A549 (cell line): Measurements from ENCODE around the gene CYP2C19. TPM values are rescaled to one million over a fixed set of nuclear protein-coding genes. Genes with fewer than 3 reads are reported as not detected.
"Not testable (repeated sequence)": the region's sequence is repeated elsewhere in the genome, so short reads cannot be mapped to it uniquely, and the experiment has no call there.

Experiments used
- ATAC-seq, 2 experiments: fragments of 200-7000 bp in 1 of 2; fragments of >200 bp in 1 of 2; cut with Nextera tagmentation in 1 of 2; cut with Tn5 transposase in 1 of 2; 3 replicates each; pipeline versions ENCODE4 v1.8.0 to v1.9.1; 2018 to 2020; ENCODE audit warnings: mild to moderate bottlenecking in 1 of 2, moderate library complexity in 1 of 2
- CTCF ChIA-PET: fragments of 300-600 bp; sonication (Branson Sonifier 250); formaldehyde crosslinking; extraction: SDS; loops from one replicate; lab custom pipeline; 2021; ENCODE audit warnings: antibody characterized with exemption, inconsistent platforms; lab: Yijun Ruan, JAX
- POLR2A ChIA-PET: fragments of 350-600 bp; formaldehyde crosslinking; extraction: SDS; loops from one replicate; lab custom pipeline; 2021; ENCODE audit warnings: antibody characterized with exemption, inconsistent platforms; lab: Yijun Ruan, JAX
- DNase-seq, 2 experiments: peaks; one replicate each; pipeline versions ENCODE4 v3.0.0 to v3.0.0-alpha.2; 2011 to 2016; ENCODE audit warnings: low read depth in 1 of 2, low spot score in 1 of 2
- FAIRE-seq: peaks from 2 replicates; lab custom pipeline; 2011; peaks lifted over from hg19 to GRCh38; lab: Jason Lieb, UNC
- H3K27ac ChIP-seq, 2 experiments: fragments of >200 bp; sonication (Bioruptor Twin); formaldehyde crosslinking; 3 replicates each; pipeline ENCODE4 v1.5.1; 2016 to 2017
- H3K4me1 ChIP-seq: fragments of >200 bp; sonication (Bioruptor Twin); formaldehyde crosslinking; 3 replicates; pipeline ENCODE4 v1.6.1; 2016
- H3K4me2 ChIP-seq: fragments of >200 bp; sonication (Bioruptor Twin); formaldehyde crosslinking; 3 replicates; pipeline ENCODE4 v1.6.1; 2016
- H3K4me3 ChIP-seq: fragments of >200 bp; sonication (Bioruptor Twin); formaldehyde crosslinking; 3 replicates; pipeline ENCODE4 v1.5.1; 2016
- H3K9me3 ChIP-seq: fragments of >200 bp; sonication (Bioruptor Twin); formaldehyde crosslinking; 3 replicates; pipeline ENCODE4 v1.6.1; 2016
- BHLHE40 ChIP-seq: IDR thresholded peaks from 2 replicates; pipeline ENCODE4 v1.6.1; 2012; ENCODE audit warnings: low read depth, low read length, inconsistent platforms
- CBX2 ChIP-seq: fragments of 200-600 bp; sonication (generic); IDR thresholded peaks from 2 replicates; pipeline ENCODE4 v1.6.1; 2016; ENCODE audit warnings: low read depth, mild to moderate bottlenecking, borderline replicate concordance
- CEBPB ChIP-seq, 2 experiments: fragments of >200 bp in 1 of 2; sonication (Bioruptor Twin) in 1 of 2; formaldehyde crosslinking in 1 of 2; IDR thresholded peaks; 2 replicates each; pipeline ENCODE4 v1.6.1; 2012 to 2016
- CHD4 ChIP-seq: fragments of 200-600 bp; sonication (generic); IDR thresholded peaks from 2 replicates; pipeline ENCODE4 v1.6.1; 2016; ENCODE audit warnings: antibody characterized with exemption, mild to moderate bottlenecking, borderline replicate concordance
- E2F6 ChIP-seq: IDR thresholded peaks from 2 replicates; pipeline ENCODE4 v1.6.1; 2012; ENCODE audit warnings: low read depth, borderline replicate concordance
- EP300 ChIP-seq, 2 experiments: fragments of >200 bp; sonication (Bioruptor Twin); formaldehyde crosslinking; IDR thresholded peaks; 2 replicates in 1 of 2; 3 replicates in 1 of 2; pipeline ENCODE4 v1.6.1; 2016 to 2017
- FOSB ChIP-seq: fragments of 250-450 bp; sonication (Bioruptor Pico); IDR thresholded peaks from 2 replicates; pipeline ENCODE4 v1.5.0; 2020; ENCODE audit warnings: mild to moderate bottlenecking, moderate library complexity
- HOXA7 ChIP-seq: fragments of 250-450 bp; sonication (Bioruptor Pico); IDR thresholded peaks from 2 replicates; pipeline ENCODE4 v1.5.0; 2020; ENCODE audit warnings: mild to moderate bottlenecking, moderate library complexity
- HOXB13 ChIP-seq: fragments of 250-450 bp; sonication (Bioruptor Pico); IDR thresholded peaks from 2 replicates; pipeline ENCODE4 v1.5.0; 2020; ENCODE audit warnings: low read depth, mild to moderate bottlenecking, moderate library complexity
- HOXB5 ChIP-seq: fragments of 250-450 bp; sonication (Bioruptor Pico); IDR thresholded peaks from 2 replicates; pipeline ENCODE4 v1.5.0; 2020; ENCODE audit warnings: mild to moderate bottlenecking, moderate library complexity
- JUN ChIP-seq, 2 experiments: fragments of >200 bp; sonication (Bioruptor Twin); formaldehyde crosslinking; IDR thresholded peaks; 2 replicates in 1 of 2; 3 replicates in 1 of 2; pipeline ENCODE4 v1.6.1; 2016 to 2017
- JUNB ChIP-seq: fragments of >200 bp; sonication (Bioruptor Twin); formaldehyde crosslinking; IDR thresholded peaks from 2 replicates; pipeline ENCODE4 v1.6.1; 2016
- KDM1A ChIP-seq: fragments of 200-600 bp; sonication (generic); IDR thresholded peaks from 2 replicates; pipeline ENCODE4 v1.6.1; 2016; ENCODE audit warnings: low read depth, mild to moderate bottlenecking
- MAFK ChIP-seq: fragments of 450-650 bp; IDR thresholded peaks from 2 replicates; pipeline ENCODE4 v1.6.1; 2014; ENCODE audit not compliant: partially characterized antibody
- MYC ChIP-seq: IDR thresholded peaks from 2 replicates; pipeline ENCODE4 v1.6.1; 2012; ENCODE audit warnings: mild to moderate bottlenecking, inconsistent platforms, low read length, improper control_type of control experiment, borderline replicate concordance
- NFE2L2 ChIP-seq: fragments of 150-350 bp; conservative IDR thresholded peaks from 2 replicates; pipeline ENCODE4 v1.6.1; 2014; ENCODE audit warnings: low read length
- PHF8 ChIP-seq: fragments of 200-600 bp; sonication (generic); IDR thresholded peaks from 2 replicates; pipeline ENCODE4 v1.6.1; 2016; ENCODE audit warnings: low read depth, mild to moderate bottlenecking, antibody characterized with exemption, moderate library complexity, borderline replicate concordance
- POLR2AphosphoS2 ChIP-seq: conservative IDR thresholded peaks from 2 replicates; pipeline ENCODE4 v1.6.1; 2012; ENCODE audit warnings: low read length, improper control_type of control experiment, inconsistent platforms
- RCOR1 ChIP-seq: fragments of 150-350 bp; IDR thresholded peaks from 2 replicates; pipeline ENCODE4 v1.6.1; 2014; ENCODE audit warnings: antibody characterized with exemption, low read length, low read depth
- RFX5 ChIP-seq: fragments of 450-650 bp; IDR thresholded peaks from 2 replicates; pipeline ENCODE4 v1.7.1; 2014; ENCODE audit warnings: antibody characterized with exemption, mild to moderate bottlenecking, moderate library complexity
- SREBF2 ChIP-seq: fragments of 450-650 bp; IDR thresholded peaks from 2 replicates; pipeline ENCODE4 v1.6.1; 2014; ENCODE audit warnings: mild to moderate bottlenecking, moderate library complexity
- TP53 ChIP-seq: fragments of 250-450 bp; sonication (Bioruptor Pico); IDR thresholded peaks from 2 replicates; pipeline ENCODE4 v1.5.0; 2021; ENCODE audit warnings: mild to moderate bottlenecking, moderate library complexity
- USF2 ChIP-seq: fragments of 450-650 bp; IDR thresholded peaks from 2 replicates; pipeline ENCODE4 v1.6.1; 2014; ENCODE audit warnings: antibody characterized with exemption
- ZC3H11A ChIP-seq: fragments of 450-650 bp; IDR thresholded peaks from 2 replicates; pipeline ENCODE4 v1.6.1; 2014; ENCODE audit warnings: antibody characterized with exemption, mild to moderate bottlenecking
- ZFP36 ChIP-seq: fragments of 450-650 bp; IDR thresholded peaks from 2 replicates; pipeline ENCODE4 v1.6.1; 2014; ENCODE audit warnings: borderline replicate concordance; ENCODE audit not compliant: partially characterized antibody
- WGBS: methylation state at CpG from one replicate; pipeline ENCODE4 v1.1.6; 2017; ENCODE audit errors: missing lambda C conversion rate; 5-methylcytosine and 5-hydroxymethylcytosine counted together
- polyA plus RNA-seq, 4 experiments: library from polyadenylated mRNA; depleted of rRNA in 3 of 4; stranded (reverse); fragments of >200 nt; fragmentation: RNase III in 1 of 4; extraction: RNeasy Plus Mini Kit Qiagen cat#74134 plus additional on column Dnase treatment in 1 of 4; gene quantifications; 2 replicates in 3 of 4; 3 replicates in 1 of 4; pipeline ENCODE4 v1.2.3, GENCODE V29; 2011 to 2017
- TF ChIP-seq, protein P1 (sequence below): fragments of 250-450 bp; sonication (Bioruptor Pico); IDR thresholded peaks from 2 replicates; pipeline ENCODE4 v1.5.0; 2020; ENCODE audit warnings: low read depth, mild to moderate bottlenecking, moderate library complexity
- TF ChIP-seq, protein P2 (sequence below): fragments of >200 bp; sonication (Bioruptor Twin); formaldehyde crosslinking; IDR thresholded peaks from 2 replicates; pipeline ENCODE4 v1.6.1; 2016
- TF ChIP-seq, protein P3 (sequence below): IDR thresholded peaks from 2 replicates; pipeline ENCODE4 v1.6.1; 2012

The CYP2C19 gene
- polyA plus RNA-seq, 2 of the 4 experiments (the other 2 are of a cell fraction) = not detected

- 68% methylated on average over 1 of the region's 1 CpG for WGBS
- no peak overlapping the region for H3K4me2 ChIP-seq
- ATAC-seq = no peak
- ChIA-PET CTCF (no interaction called here), POLR2A (no interaction called here)
- H3K27ac ChIP-seq = no peak overlapping the region
- H3K4me1 ChIP-seq = peaks cover 4% of the 10 kb centered on the region; the same call in 1 of the 3 replicates
- no peak for FAIRE-seq
- H3K9me3 ChIP-seq = no peaks in the 10 kb centered on the region; the same call in 2 of the 3 replicates
- no peak overlapping the region for H3K4me3 ChIP-seq
- TF ChIP-seq, protein P1, sequence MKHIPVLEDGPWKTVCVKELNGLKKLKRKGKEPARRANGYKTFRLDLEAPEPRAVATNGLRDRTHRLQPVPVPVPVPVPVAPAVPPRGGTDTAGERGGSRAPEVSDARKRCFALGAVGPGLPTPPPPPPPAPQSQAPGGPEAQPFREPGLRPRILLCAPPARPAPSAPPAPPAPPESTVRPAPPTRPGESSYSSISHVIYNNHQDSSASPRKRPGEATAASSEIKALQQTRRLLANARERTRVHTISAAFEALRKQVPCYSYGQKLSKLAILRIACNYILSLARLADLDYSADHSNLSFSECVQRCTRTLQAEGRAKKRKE = no peak
- no peak for TF ChIP-seq ZFP36
- TF ChIP-seq, protein P2, sequence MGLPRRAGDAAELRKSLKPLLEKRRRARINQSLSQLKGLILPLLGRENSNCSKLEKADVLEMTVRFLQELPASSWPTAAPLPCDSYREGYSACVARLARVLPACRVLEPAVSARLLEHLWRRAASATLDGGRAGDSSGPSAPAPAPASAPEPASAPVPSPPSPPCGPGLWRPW = no peak
- TF ChIP-seq USF2 = no peak
- TF ChIP-seq PHF8 = no peak
- no peak for TF ChIP-seq NFE2L2
- TF ChIP-seq ZC3H11A = no peak
- no peak for TF ChIP-seq JUNB
- TF ChIP-seq EP300 (IDR thresholded peaks at IDR 0.05) = no peak
- TF ChIP-seq RCOR1 = no peak
- DNase-seq = no peak
Observed at GRCh38 chr10:94780844-94781243, 18.4 kb downstream of the CYP2C19 start.

DNA sequence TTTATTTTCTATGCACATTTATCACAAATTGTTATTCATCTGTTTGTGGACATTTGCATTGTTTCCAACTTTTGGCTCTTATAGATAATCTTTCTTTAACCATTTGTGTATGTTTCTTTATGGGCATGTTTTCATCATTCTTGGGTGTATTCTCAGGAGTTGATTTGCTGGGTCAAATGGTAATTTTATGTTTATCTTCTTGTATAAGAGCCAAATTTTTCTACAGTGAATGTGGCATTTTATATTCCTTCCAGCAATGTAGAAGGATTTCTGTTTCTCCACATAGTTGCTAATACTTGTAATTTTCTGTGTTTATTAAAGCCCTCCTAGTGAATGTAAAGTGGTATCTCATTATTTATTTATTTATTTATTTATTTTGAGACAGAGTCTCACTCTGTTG, 21.8 kb downstream of the CYP2C19 start:
- ATAC-seq = no peak
- no peaks in the 10 kb centered on the region; the same call in 2 of the 3 replicates for H3K9me3 ChIP-seq
- no peak overlapping the region for H3K4me2 ChIP-seq
- no peak overlapping the region for H3K4me3 ChIP-seq
- CTCF ChIA-PET = no interaction called here
- H3K27ac ChIP-seq = no peak overlapping the region
- FAIRE-seq = no peak
- DNase-seq = no peak
- peaks cover 4% of the 10 kb centered on the region; the same call in 1 of the 3 replicates for H3K4me1 ChIP-seq
- no peak for TF ChIP-seq RFX5
- TF ChIP-seq EP300 (IDR thresholded peaks at IDR 0.05) = no peak
- TF ChIP-seq, all 56 proteins: peak for 0
- POLR2A ChIA-PET = no interaction called here

DNA sequence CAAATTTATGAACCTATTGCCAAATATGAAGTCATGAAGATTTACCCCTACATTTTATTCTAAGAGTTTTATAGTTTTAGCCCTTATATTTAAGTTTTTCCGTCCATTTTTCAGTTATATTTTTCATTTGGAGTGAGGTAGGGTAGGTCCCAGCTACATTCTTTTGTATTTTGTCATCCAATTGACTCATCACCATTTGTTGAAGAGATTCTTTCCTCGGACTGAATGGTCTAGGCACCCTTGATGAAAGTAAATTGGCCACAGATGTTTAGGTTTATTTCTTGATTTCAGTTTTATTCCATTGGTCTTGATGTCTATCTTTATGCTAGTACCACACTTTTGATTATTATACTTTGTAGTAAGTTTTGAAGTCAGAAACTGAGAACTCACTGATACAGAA, 22.7 kb downstream of the CYP2C19 start:
- no peak for DNase-seq
- TF ChIP-seq, protein P2 = no peak
- TF ChIP-seq JUN (IDR thresholded peaks at IDR 0.05) (no peak), HOXB13 (no peak), KDM1A (no peak), SREBF2 (no peak), CHD4 (no peak), CBX2 (no peak), POLR2AphosphoS2 (no peak), CEBPB (IDR thresholded peaks at IDR 0.05) (no peak), HOXA7 (CRISPR knock-in tag) (no peak), TP53 (CRISPR knock-in tag) (no peak), BHLHE40 (no peak), HOXB5 (CRISPR knock-in tag) (no peak), MYC (no peak), FOSB (no peak), ZC3H11A (no peak), E2F6 (no peak), MAFK (no peak)
- TF ChIP-seq, protein P3, sequence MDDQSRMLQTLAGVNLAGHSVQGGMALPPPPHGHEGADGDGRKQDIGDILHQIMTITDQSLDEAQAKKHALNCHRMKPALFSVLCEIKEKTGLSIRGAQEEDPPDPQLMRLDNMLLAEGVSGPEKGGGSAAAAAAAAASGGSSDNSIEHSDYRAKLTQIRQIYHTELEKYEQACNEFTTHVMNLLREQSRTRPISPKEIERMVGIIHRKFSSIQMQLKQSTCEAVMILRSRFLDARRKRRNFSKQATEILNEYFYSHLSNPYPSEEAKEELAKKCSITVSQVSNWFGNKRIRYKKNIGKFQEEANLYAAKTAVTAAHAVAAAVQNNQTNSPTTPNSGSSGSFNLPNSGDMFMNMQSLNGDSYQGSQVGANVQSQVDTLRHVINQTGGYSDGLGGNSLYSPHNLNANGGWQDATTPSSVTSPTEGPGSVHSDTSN = no peak
- Histone ChIP-seq H3K4me2 (no peak overlapping the region), H3K27ac (no peak overlapping the region), H3K9me3 (no peaks in the 10 kb centered on the region; the same call in 2 of the 3 replicates), H3K4me1 (peaks cover 4% of the 10 kb centered on the region; the same call in 1 of the 3 replicates), H3K4me3 (no peak overlapping the region)
- POLR2A ChIA-PET = no interaction called here
- WGBS = 24% methylated on average over 2 of the region's 2 CpGs
- CTCF ChIA-PET = no interaction called here
- FAIRE-seq = no peak
- ATAC-seq = no peak

DNA sequence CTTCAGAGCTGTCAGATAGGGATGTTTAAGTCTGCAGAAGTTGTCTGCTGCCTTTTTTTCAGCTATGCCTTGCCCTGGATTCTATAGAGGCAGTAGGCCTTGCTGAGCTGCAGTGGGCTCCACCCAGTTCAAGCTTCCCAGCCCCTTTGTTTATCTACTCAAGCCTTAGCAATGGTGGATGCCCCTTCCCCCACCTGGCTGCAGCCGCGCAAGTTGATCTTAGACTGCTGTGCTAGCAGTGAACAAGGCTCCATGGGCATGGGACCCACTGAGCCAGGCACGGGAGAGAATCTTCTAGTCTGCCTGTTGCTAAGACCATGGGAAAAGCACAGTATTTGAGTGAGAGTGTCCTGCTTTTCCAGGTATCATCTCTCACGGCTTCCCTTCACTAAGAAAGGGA, 38.1 kb downstream of the CYP2C19 start:
- CTCF ChIA-PET, POLR2A ChIA-PET, DNase-seq, ATAC-seq, H3K4me1 ChIP-seq, FAIRE-seq, H3K4me2 ChIP-seq, H3K9me3 ChIP-seq, H3K27ac ChIP-seq, H3K4me3 ChIP-seq: not testable (repeated sequence)
- 83% methylated on average over 3 of the region's 4 CpGs for WGBS
